Left lung (tissue), 14 donors: ENCODE results near the gene EFCAB3. TPM values are rescaled to one million over a fixed set of nuclear protein-coding genes. Genes with fewer than 3 reads are reported as not detected.

ENCODE experiments used
- ATAC-seq: fragments of 200-7000 bp; cut with Tn5 transposase; one replicate; pipeline ENCODE4 v1.9.1; 2020; ENCODE audit warnings: moderate library complexity
- DNase-seq, 4 donors: peaks; one replicate each; pipeline ENCODE4 v3.0.0-alpha.2; 2013 to 2020
- H3K27ac ChIP-seq, 2 donors: fragments of 200-600 bp; sonication (generic) in 1 of 2; one replicate each; pipeline versions ENCODE4 v1.5.0 to v1.8.0; 2020 to 2021
- H3K27me3 ChIP-seq, 2 donors: fragments of 200-600 bp; sonication (generic) in 1 of 2; one replicate each; pipeline versions ENCODE4 v1.5.0 to v1.8.0; 2020 to 2021
- H3K36me3 ChIP-seq, 2 donors: fragments of 200-600 bp; sonication (generic) in 1 of 2; one replicate each; pipeline versions ENCODE4 v1.5.0 to v1.8.0; 2020 to 2021
- H3K4me1 ChIP-seq, 2 donors: fragments of 200-600 bp; one replicate each; pipeline ENCODE4 v1.8.0; 2021
- H3K4me3 ChIP-seq, 2 donors: fragments of 200-600 bp; sonication (generic) in 1 of 2; one replicate each; pipeline versions ENCODE4 v1.5.0 to v1.8.0; 2020 to 2021; ENCODE audit warnings: mild to moderate bottlenecking in 1 of 2
- H3K9me3 ChIP-seq, 2 donors: fragments of 200-600 bp; sonication (generic) in 1 of 2; one replicate each; pipeline versions ENCODE4 v1.5.0 to v1.8.0; 2020 to 2021
- intact Hi-C, 2 donors: fragments of 100-400 bp; cut with DNase I; formaldehyde crosslinking; loops; one replicate each; pipeline versions ENCODE4 v1.11.2 to v1.14.2; 2022
- long read RNA-seq, 12 donors: library from polyadenylated mRNA in 2 of 12; unstranded in 2 of 12; transcript quantifications; one replicate each; pipeline ENCODE4 v2.0.0 and lab custom pipeline, GENCODE V29; 2019 to 2026
- polyA plus RNA-seq, 6 donors: library from polyadenylated mRNA; unstranded; fragments of 120-200 nt; gene quantifications; one replicate each; pipeline ENCODE4 v1.2.1, GENCODE V29; 2013; ENCODE audit not compliant: insufficient read length in 6 of 6
- total RNA-seq, 2 donors: library from RNA; stranded (reverse); fragmentation: NEBNext Ultra II Directional; extraction: Animal tissue kit (Norgen Biotek cat#: 25700); gene quantifications; one replicate each; pipeline ENCODE4 v1.2.1, GENCODE V29; 2021
- TF ChIP-seq, protein P1 (sequence below), 2 donors: fragments of 200-600 bp; sonication (generic) in 1 of 2; IDR thresholded peaks; one replicate each; pipeline versions ENCODE4 v1.5.0 to v1.8.0; 2021; ENCODE audit warnings: antibody characterized with exemption in 2 of 2
- donor health status: DM: no; HTN: yes; CAD: no.
- donor health status: DM: no; HTN: no; CAD: no.

Gene EFCAB3
- not detected for total RNA-seq
- under 1 TPM; 0.20 to 0.93 (median 0.43) TPM for polyA plus RNA-seq
- long read RNA-seq, donor 1 = 0 reads
- long read RNA-seq, donor 2 = 0 reads
- long read RNA-seq, donor 3 = 0 reads
- long read RNA-seq, donor 4 = 0 reads
- long read RNA-seq, donor 5 = 0 reads
- long read RNA-seq, donor 6 = 0 reads
- long read RNA-seq, donor 7 = 0 reads
- long read RNA-seq, donor 8 = 0 reads
- long read RNA-seq, donor 9 = 0 reads
- long read RNA-seq, donor 10 = 0 reads
- long read RNA-seq, donor 11 = 0 reads
- long read RNA-seq, donor 12 = 0 reads

DNA sequence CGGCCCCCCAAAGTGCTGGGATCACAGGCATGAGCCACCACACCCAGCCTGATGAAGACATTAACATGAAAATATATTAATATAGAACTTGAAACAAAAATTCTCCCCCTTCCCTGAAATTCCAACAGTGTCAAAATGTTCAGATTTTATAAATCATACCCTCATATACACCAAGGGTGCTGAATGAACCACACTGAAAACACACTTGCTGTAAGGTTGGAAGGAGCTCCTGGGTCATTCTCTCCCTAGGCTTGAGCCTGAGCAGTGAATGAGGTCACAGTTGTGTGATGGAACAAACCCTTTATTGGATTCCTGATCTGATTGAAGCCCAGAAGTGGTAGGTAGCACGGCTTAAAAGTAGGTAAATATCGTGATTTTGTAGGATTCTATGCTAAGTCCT lies at the start of gene EFCAB3:
Gene EFCAB3 (plus strand): TSS at position 301 of the 400 bp plus-strand sequence. CDS start 2,427 bp downstream, outside the sequence.
- DNase-seq = no peak
- TF ChIP-seq, protein P1, sequence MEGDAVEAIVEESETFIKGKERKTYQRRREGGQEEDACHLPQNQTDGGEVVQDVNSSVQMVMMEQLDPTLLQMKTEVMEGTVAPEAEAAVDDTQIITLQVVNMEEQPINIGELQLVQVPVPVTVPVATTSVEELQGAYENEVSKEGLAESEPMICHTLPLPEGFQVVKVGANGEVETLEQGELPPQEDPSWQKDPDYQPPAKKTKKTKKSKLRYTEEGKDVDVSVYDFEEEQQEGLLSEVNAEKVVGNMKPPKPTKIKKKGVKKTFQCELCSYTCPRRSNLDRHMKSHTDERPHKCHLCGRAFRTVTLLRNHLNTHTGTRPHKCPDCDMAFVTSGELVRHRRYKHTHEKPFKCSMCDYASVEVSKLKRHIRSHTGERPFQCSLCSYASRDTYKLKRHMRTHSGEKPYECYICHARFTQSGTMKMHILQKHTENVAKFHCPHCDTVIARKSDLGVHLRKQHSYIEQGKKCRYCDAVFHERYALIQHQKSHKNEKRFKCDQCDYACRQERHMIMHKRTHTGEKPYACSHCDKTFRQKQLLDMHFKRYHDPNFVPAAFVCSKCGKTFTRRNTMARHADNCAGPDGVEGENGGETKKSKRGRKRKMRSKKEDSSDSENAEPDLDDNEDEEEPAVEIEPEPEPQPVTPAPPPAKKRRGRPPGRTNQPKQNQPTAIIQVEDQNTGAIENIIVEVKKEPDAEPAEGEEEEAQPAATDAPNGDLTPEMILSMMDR (IDR thresholded peaks at IDR 0.05) = no peak
- Histone ChIP-seq H3K9me3 (no peaks in the 10 kb centered on the region), H3K4me3 (no peak within 1 kb of the TSS), H3K27ac (no peak within 1 kb of the TSS), H3K36me3 (no peaks in the 10 kb centered on the region), H3K27me3 (peaks cover 2 to 17% of the 10 kb centered on the region in 2 donors), H3K4me1 (no peaks in the 10 kb centered on the region)
- intact Hi-C loops = no loop called here
- ATAC-seq = no peak

DNA sequence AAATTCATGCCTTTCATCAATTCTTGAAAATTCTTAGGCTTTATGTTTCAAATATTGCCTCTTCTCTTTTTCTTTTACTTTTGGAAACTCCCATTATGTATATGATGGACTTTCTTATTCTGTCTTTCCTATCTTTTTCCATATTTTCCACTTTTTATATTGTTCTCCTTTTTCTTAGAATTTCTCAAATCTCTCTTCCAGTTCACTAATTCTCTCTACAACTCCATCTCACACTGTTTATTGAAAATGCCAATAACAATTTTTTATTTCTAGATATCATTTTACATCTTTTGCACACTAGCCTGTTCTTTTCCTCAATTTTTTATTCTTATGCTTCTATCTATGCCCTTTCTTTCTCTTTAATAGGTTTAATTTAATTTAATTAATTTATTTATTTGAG lies 43.8 kb upstream of the EFCAB3 start:
- intact Hi-C loops = no loop called here
- no peak overlapping the region for H3K4me3 ChIP-seq
- no peak overlapping the region for H3K27ac ChIP-seq
- H3K4me1 ChIP-seq = no peaks in the 10 kb centered on the region
- DNase-seq (no peak), ATAC-seq (no peak)
- TF ChIP-seq, protein P1 (IDR thresholded peaks at IDR 0.05) = no peak
- no peaks in the 10 kb centered on the region for H3K36me3 ChIP-seq
- peaks cover 0 to 16% of the 10 kb centered on the region in 2 donors for H3K9me3 ChIP-seq
- H3K27me3 ChIP-seq = no peaks in the 10 kb centered on the region

DNA sequence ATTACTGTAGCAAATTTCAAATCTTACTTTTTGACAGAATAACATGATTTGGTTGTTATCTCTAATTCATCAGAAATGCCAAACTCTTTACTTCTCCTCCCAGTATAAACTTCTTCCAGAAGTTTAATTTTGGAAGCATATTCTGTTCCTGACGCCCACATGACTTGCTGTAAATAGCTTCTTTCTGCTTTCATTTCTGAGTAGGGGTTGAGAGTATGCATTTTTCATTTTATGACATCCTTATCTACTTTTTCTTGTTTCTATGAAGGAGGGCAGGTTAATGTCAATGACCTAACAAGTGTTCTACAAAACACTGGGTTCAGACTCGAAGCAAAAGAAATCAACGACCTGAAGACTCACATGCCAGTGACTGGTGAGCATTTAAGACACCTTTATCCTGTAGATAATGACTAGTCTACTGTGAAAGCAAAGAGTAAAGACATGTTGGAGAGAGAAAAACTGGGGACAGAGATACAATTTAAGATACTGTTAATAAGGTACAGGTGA lies 36.5 kb upstream of the EFCAB3 start:
- H3K36me3 ChIP-seq = no peaks in the 10 kb centered on the region
- intact Hi-C loops = no loop called here
- TF ChIP-seq, protein P1 (IDR thresholded peaks at IDR 0.05) = no peak
- no peak overlapping the region for H3K27ac ChIP-seq
- peaks cover 0 to 5% of the 10 kb centered on the region in 2 donors for H3K27me3 ChIP-seq
- peaks cover 0 to 4% of the 10 kb centered on the region in 2 donors for H3K9me3 ChIP-seq
- ATAC-seq (no peak), DNase-seq (no peak)
- H3K4me3 ChIP-seq = no peak overlapping the region
- H3K4me1 ChIP-seq = no peaks in the 10 kb centered on the region

DNA sequence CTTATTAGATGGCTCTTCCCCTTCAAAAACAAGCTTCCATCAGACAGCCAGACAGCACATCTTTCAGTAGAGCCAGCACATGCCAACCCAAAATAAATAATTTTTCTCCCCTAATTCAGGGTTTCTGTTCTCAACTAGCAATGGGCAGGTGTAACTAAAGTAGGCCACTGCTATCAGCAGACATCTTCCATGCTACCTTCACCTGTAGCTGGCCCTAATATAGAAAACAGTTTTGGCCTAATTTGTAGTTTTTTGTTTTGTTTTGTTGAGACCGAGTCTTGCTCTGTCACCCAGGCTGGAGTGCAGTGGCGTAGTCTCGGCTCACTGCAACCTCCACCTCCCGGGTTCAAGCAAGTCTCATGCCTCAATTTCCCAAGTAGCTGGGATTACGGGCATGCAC lies 29.2 kb upstream of the EFCAB3 start:
- Histone ChIP-seq H3K27me3 (peaks cover 0 to 5% of the 10 kb centered on the region in 2 donors), H3K36me3 (no peaks in the 10 kb centered on the region), H3K9me3 (no peaks in the 10 kb centered on the region), H3K4me1 (no peaks in the 10 kb centered on the region), H3K27ac (no peak overlapping the region), H3K4me3 (no peak overlapping the region)
- TF ChIP-seq, protein P1 (IDR thresholded peaks at IDR 0.05) = no peak
- no peak for DNase-seq
- intact Hi-C loops = no loop called here
- ATAC-seq = no peak

DNA sequence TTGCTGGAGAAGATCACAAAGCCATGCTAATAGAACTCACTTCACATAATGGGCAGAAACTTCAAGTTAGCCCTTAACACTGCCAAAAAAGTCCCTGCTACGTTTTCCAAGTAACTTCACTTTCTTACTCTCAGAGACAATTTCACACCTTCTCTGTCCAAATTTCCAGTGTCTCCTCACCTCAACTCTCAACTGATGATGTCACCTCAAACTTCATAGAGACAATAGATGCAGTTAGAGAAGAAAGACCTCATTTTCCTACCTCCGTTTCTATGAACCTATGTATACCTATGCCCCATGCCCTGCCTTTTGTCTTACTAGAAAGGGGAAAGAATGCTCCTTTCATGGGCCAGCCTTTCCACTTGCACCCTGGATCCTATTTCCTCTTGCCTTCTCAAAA lies 14.2 kb upstream of the EFCAB3 start:
- H3K4me1 ChIP-seq = no peaks in the 10 kb centered on the region
- ATAC-seq = no peak
- H3K4me3 ChIP-seq = no peak overlapping the region
- no peak for DNase-seq
- H3K27me3 ChIP-seq = peaks cover 0 to 14% of the 10 kb centered on the region in 2 donors
- H3K9me3 ChIP-seq = no peaks in the 10 kb centered on the region
- H3K27ac ChIP-seq = no peak overlapping the region
- TF ChIP-seq, protein P1 (IDR thresholded peaks at IDR 0.05) = no peak
- H3K36me3 ChIP-seq = no peaks in the 10 kb centered on the region
- intact Hi-C loops = no loop called here
